RWPE2 (cell line): ENCODE data around the gene SDK2.

Experiments
- ATAC-seq: fragments of 200-7000 bp; cut with Tn5 transposase; 3 replicates; pipeline ENCODE4 v1.9.1; 2021; ENCODE audit warnings: low read depth
- DNase-seq: peaks from one replicate; pipeline ENCODE4 v3.0.0-alpha.2; 2020; ENCODE audit warnings: low spot score
- H3K27ac ChIP-seq: fragments of 450-650 bp; 2 replicates; pipeline ENCODE4 v1.5.1; 2017; ENCODE audit warnings: mild to moderate bottlenecking; ENCODE audit not compliant: poor library complexity, severe bottlenecking
- H3K27me3 ChIP-seq: fragments of 250-450 bp; sonication (Bioruptor Pico); 2 replicates; pipeline ENCODE4 v1.5.1; 2021; ENCODE audit warnings: mild to moderate bottlenecking, moderate library complexity; ENCODE audit not compliant: insufficient read depth, poor library complexity, severe bottlenecking
- H3K36me3 ChIP-seq: fragments of 250-450 bp; sonication (Bioruptor Pico); 2 replicates; pipeline ENCODE4 v1.5.1; 2020; ENCODE audit warnings: low read depth, mild to moderate bottlenecking, moderate library complexity
- H3K4me1 ChIP-seq: fragments of 250-450 bp; sonication (Bioruptor Pico); 2 replicates; pipeline ENCODE4 v1.5.1; 2021; ENCODE audit warnings: mild to moderate bottlenecking, moderate library complexity; ENCODE audit not compliant: insufficient read depth, poor library complexity, severe bottlenecking
- H3K4me3 ChIP-seq: fragments of 250-450 bp; sonication (Bioruptor Pico); 2 replicates; pipeline ENCODE4 v1.5.1; 2021; ENCODE audit warnings: mild to moderate bottlenecking, moderate library complexity; ENCODE audit not compliant: severe bottlenecking
- H3K9me3 ChIP-seq: fragments of 250-450 bp; sonication (Bioruptor Pico); 2 replicates; pipeline ENCODE4 v1.5.1; 2021; ENCODE audit warnings: mild to moderate bottlenecking, moderate library complexity; ENCODE audit not compliant: severe bottlenecking
- TF ChIP-seq, protein P1 (sequence below): fragments of 450-650 bp; IDR thresholded peaks from one replicate; pipeline ENCODE4 v1.5.1; 2017; ENCODE audit warnings: mild to moderate bottlenecking, moderate library complexity; ENCODE audit not compliant: poor library complexity, severe bottlenecking

The SDK2 gene

DNA sequence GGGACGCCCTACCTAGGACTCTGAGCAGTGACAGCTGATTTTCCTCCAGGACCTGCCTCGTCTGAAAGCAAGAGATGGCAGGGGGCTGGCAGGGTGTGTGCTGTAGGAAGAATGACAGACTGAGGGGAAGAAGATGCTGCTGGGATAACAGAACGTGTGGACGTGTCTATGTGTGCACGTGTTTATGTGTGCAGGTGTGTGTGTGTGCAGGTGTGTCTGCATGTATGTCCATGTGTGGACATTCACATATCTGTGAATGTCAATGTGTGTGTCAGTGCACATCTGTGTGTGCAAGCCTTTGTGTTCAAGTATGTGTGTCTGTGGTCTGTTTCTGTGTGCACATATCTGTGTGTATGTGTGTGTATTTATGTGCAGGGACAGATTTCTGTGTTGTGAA is 132.5 kb downstream of the SDK2 start:
- H3K27me3 ChIP-seq: peaks cover 4% of the 10 kb centered on the region
- no peak for ATAC-seq
- H3K4me1 ChIP-seq: no peaks in the 10 kb centered on the region
- H3K9me3 ChIP-seq: no peaks in the 10 kb centered on the region
- TF ChIP-seq, protein P1, sequence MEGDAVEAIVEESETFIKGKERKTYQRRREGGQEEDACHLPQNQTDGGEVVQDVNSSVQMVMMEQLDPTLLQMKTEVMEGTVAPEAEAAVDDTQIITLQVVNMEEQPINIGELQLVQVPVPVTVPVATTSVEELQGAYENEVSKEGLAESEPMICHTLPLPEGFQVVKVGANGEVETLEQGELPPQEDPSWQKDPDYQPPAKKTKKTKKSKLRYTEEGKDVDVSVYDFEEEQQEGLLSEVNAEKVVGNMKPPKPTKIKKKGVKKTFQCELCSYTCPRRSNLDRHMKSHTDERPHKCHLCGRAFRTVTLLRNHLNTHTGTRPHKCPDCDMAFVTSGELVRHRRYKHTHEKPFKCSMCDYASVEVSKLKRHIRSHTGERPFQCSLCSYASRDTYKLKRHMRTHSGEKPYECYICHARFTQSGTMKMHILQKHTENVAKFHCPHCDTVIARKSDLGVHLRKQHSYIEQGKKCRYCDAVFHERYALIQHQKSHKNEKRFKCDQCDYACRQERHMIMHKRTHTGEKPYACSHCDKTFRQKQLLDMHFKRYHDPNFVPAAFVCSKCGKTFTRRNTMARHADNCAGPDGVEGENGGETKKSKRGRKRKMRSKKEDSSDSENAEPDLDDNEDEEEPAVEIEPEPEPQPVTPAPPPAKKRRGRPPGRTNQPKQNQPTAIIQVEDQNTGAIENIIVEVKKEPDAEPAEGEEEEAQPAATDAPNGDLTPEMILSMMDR: no peak
- H3K36me3 ChIP-seq: no peaks in the 10 kb centered on the region
- DNase-seq: no peak
- no peak overlapping the region for H3K4me3 ChIP-seq
- no peak overlapping the region for H3K27ac ChIP-seq

DNA sequence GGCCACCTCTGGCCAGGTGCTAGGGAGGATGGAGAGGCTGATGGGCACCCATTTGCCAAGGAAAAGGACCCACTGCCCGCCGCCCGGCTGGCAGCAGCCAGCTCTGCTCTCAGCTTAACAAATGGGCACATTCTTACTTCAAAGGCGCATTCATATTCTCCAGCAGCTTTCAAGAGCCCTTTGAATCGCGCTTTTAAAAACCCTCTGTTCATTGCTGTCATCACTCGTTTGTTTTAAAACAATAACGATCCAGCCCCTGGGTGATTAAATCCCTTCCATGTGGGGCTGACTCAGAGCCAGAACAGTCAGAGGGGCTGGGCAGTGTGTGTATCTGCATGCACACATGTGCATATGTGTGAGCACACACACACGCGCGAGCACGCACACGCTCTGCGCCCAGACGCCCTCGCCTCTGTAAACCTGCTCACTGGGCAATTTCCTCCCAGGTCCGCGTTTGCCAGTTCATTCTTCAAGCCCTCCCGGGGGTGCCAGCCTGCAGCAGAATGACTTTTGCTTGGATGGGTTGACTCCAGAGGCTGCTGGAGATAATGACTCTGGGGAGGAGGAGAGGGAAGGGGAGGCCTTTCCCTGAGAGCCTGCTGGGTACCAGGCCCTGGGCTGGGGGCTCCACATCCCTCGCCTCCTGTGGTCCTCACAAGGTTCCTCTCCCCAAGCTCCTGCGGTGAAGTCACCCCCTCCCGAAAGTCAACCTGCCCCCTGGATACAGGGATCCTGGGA is 133.1 kb downstream of the SDK2 start:
- H3K36me3 ChIP-seq: no peaks in the 10 kb centered on the region
- no peak overlapping the region for H3K4me3 ChIP-seq
- ATAC-seq (no peak), DNase-seq (no peak)
- TF ChIP-seq, protein P1: no peak
- no peaks in the 10 kb centered on the region for H3K9me3 ChIP-seq
- no peaks in the 10 kb centered on the region for H3K4me1 ChIP-seq
- H3K27me3 ChIP-seq: peaks cover 4% of the 10 kb centered on the region
- H3K27ac ChIP-seq: no peak overlapping the region

DNA sequence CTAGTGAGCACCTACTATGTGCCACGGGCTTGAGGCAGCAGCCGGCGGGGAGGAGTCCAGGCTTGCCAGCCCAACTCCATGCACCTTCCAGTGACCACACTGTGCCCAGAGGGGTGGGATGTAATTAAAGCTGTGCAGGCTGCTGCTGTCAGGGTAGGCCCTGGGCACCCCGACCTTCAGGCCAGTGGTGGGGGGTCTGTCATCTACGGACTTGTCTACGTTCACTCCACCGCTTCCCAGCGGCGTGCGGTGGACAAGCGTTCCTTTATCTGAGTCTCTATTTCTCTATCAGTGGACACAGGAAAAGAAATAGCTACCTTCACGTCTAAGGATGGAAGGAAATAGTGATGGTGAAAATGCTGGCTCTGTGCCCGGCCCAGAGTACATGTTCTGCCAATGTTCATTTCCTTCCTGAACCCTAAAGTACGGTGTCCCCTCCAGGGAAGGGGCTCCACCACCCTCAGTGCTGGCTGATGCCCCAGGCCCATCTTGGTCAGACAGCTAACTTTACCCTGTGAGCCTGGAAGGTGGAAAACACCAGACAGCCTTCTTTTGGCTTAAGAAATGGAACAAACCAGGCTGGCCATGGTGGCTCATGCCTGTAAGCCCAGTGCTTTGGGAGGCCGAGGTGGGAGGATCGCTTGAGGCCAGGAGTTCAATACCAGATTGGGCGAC is 135.2 kb downstream of the SDK2 start:
- TF ChIP-seq, protein P1: no peak
- H3K4me1 ChIP-seq: no peaks in the 10 kb centered on the region
- peaks cover 4% of the 10 kb centered on the region for H3K27me3 ChIP-seq
- no peak overlapping the region for H3K27ac ChIP-seq
- ATAC-seq (no peak), DNase-seq (no peak)
- no peak overlapping the region for H3K4me3 ChIP-seq
- no peaks in the 10 kb centered on the region for H3K9me3 ChIP-seq
- no peaks in the 10 kb centered on the region for H3K36me3 ChIP-seq

DNA sequence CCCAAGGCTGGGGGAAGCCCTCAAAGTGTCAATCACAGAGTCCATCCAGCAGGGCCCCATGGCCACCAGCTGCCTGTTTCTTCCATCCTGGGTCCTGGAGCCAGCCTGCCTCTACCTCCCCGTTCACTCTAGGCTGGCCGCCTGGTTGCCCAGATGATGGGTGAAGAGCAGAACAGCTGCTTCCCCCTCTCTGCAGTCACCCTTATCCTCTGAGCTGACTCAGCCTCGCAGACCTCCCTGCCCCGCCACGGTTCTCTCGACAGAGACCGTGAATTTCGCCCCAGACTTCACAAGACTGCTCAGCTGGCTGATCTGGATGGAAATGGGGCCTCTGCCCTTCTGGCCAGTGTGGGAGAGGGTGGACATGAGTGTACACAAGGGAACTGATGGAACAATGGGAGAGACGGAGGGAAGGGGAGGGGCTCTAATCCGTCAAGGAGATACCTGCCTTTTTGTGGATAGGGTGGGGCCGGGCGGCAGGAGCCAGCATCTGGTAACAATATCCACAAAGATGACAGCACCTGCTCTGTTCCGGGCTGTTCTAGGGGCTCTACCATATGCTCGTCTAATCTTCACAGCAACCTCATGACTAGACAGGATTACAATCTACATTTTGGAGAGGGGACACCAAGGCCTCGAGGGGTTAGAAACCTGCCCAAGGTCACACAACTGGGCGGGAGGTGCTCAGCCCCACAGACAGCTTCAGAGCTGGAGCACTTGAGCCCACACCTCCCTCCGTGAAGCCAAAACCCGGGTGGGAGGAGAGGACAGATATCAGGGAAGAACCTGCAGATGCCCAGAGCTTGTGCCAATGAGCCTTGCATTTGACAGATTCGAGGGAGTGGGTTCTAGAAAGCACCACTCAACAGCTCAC is 136.0 kb downstream of the SDK2 start:
- Histone ChIP-seq H3K4me3 (no peak overlapping the region), H3K27ac (no peak overlapping the region), H3K4me1 (no peaks in the 10 kb centered on the region), H3K9me3 (no peaks in the 10 kb centered on the region), H3K27me3 (no peaks in the 10 kb centered on the region), H3K36me3 (no peaks in the 10 kb centered on the region)
- TF ChIP-seq, protein P1: no peak
- DNase-seq: no peak
- ATAC-seq: no peak
